DMS114 treated with DMSO at 0.1 percent for 48 hours (cell line): ENCODE measurements around the gene CNOT4.
"Not testable (repeated sequence)": the region's sequence is repeated elsewhere in the genome, so short reads cannot be mapped to it uniquely, and the experiment has no call there.

ENCODE experiments used
- DNase-seq: peaks from one replicate; lab custom pipeline; 2025; ENCODE audit not compliant: unreplicated experiment; lab: John Stamatoyannopoulos, UW

Gene CNOT4

DNA sequence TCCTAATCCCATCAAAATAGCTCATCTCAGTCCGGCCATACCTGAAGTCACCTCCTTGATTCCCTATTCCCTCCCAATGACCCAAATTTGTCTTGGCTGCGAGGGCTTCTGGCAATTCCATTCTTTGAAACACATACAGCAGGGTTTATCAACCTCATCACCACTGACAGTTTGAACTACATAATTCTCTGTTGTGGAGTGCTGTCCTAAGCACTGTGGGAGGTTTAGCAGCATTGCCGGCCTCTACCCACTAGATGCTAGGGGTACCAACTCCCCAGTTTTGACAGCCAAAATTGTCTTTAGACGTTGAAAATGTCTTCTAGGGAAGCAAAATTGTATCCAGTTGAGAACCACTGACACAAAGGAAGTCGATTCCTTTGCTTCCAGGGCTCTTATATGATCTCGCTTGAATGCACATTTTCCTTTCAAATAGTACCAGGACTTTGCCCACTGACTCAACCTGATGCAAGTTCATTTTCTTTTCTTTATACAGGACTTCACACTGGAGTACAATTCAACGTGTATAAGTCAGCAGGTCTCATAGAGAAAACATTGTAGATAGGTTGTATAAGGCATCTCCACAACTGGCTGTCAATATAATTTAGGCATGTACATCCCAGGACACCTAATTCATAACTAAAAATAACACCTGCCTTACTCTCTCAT lies 142.9 kb downstream of the CNOT4 start:
- no peak for DNase-seq

DNA sequence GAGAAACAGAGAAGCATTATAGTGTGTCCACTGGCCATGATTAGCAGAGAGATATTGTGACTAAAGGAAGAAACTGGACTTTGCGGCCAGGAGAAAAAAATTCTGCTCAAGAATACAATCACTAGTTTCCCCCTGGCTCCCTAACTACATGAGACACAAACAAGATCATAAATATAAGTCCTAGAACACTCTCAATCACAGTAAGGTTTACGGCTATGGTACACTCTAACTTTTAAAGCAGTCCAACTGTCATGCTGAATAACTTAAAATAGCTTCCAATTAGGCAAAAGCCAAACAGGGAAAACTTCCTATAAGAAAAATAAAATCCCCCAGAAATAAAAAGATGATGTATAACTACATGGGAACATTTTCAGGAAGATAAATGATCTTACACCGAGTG lies 144.2 kb downstream of the CNOT4 start:
- DNase-seq = no peak

GRCh38 chr7:135364206-135364605 lies 145.7 kb downstream of the CNOT4 start:
- no peak for DNase-seq

- DNase-seq = no peak
Measured at GRCh38 chr7:135362871-135363270, 147.0 kb downstream of the CNOT4 start.

DNA sequence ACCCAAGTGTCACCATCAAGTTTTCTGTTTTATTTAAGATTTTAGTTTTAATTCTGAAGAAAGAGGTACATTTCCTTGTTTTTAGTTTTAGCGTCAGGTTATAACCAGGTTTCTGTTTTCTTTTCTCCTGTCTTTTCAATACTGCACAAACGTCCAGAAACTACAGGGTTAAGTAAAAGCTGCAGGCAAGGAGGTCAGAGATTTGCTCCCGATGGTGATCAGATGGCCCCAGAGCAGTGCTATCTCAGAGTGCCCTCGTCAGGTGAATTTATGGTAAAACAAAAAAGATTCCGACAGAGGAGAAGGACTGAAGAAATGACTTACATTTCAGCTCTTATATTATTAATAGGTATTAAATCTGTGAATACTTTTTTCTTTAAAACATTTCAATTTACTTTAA lies 148.1 kb downstream of the CNOT4 start:
- DNase-seq = no peak

DNA sequence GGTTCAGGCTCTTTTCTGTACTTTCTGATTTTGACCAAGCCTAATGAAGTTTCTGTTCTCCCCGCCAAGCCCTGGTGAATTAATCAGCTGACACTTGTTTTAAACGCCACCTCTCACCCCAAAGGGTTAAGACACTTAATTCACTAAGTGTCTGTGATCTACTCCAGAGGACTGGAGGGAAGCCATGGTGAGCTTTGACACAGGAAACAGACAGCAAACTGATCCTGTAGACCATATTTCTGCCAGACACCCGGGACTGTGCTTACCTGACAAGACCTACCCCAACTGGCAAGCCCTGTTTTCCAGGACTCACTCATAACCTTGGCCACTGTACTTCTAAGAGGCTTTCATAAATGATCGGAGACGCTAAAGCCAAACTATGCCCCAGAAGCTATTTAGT lies 150.3 kb downstream of the CNOT4 start:
- DNase-seq = no peak

GRCh38 chr7:135355377-135356048 lies 154.4 kb downstream of the CNOT4 start:
- no peak for DNase-seq

DNA sequence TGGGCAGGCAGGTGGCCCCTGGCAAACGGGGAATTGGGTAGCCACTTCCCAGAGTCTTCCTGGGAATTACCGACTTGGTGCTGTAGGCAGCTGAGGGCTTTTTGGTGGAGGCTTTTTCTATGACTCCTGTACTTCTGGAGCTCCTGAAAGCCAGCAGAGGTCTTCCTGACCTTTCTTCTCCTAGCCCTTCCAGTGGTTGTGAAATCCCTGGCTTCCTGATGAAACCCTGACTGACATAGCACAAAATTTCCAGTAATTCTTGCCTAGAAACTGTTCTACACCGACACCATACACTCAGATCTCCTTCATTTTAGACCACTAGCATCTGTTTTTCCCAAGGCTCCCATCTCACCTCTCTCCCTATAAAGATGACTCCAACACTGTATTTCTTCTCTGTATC lies 156.1 kb downstream of the CNOT4 start:
- DNase-seq = no peak

GRCh38 chr7:135352285-135352684 lies 157.6 kb downstream of the CNOT4 start:
- no peak for DNase-seq

DNA sequence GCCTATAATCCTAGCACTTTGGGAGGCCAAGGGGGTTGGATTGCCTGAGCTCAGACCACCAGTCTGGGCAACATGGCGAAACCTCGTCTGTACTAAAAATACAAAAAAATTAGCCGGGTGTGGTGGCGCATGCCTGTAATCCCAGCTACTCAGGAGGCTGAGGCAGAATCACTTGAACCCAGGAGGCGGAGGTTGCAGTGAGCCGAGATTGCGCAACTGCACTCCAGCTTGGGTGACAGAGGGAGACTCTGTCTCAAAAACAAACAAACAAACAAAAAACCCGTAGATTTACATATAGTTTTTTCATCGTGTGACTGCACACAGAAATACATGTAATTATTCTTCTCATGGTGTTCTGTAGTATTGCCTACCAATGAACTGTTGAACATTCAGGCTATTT lies 158.8 kb downstream of the CNOT4 start:
- not testable (repeated sequence) for DNase-seq

DNA sequence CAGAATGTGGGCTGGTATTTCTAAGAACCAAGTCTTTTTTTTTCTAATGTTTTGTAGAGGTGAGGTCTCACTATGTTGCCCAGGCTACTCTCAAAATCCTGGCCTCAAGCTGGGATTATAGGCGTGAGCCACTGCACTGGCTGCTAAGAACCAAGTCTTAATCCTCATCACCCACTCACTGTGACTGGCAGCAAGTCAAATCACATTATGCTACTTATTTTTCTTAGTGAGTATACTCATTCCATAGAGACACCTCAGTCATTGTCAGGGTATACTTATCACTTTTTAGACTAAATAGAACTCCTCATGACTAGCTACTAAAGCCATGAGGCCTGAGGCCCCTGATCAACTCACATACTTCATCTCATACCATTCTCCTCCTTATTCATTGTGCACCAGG lies 160.2 kb downstream of the CNOT4 start:
- DNase-seq = no peak

- no peak for DNase-seq
Measured at GRCh38 chr7:135348493-135348892, 161.4 kb downstream of the CNOT4 start.

GRCh38 chr7:135343361-135343760 lies 166.5 kb downstream of the CNOT4 start:
- DNase-seq = no peak

- DNase-seq = no peak
Measured at GRCh38 chr7:135342887-135343286, 167.0 kb downstream of the CNOT4 start.

GRCh38 chr7:135341049-135341448 lies 168.9 kb downstream of the CNOT4 start:
- no peak for DNase-seq

GRCh38 chr7:135337977-135338550 lies 171.8 kb downstream of the CNOT4 start:
- DNase-seq = no peak

DNA sequence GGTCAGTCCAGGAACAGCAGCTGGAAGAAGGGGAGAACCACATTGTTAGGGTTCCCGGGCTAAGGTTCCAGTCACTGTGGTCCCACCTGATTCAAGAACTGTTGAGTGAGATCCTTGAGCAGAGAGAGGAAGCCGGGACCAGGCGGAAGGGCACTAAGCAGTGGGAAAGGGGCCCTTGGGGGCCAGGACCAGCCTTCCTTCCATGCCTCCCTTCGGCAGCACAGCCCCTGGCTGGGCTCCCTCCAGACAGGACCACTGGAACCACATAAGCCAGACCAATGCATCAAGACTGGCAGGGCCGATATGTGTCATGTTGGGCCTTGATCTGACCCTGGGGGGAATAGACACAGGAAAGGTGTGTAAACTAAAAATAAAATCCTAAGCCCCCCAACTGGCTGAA lies 172.4 kb downstream of the CNOT4 start:
- DNase-seq = no peak

DNA sequence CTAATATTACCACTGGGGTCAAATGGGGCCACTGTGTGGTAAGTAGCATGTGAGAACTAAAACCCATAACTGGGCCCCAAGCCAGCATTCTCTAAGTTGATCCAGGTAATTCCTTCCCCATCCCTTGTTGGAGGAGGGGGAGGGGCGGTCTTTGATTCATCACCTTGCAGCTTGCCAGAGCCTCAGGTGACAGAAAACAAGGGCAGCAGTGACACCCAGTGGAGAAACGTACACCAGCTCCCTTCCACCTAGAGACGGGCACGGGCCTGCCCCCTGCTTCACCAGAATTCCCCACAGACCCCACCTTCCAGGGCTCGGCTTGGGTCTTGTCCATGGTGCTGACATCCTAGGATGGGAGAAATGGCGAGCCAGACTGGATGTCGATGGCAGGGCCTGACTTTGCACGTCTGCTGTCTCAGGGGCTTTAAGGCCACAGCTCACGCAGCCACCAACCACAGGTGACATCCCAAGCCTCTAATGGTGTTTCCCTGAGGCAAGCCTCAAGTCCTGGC lies 174.2 kb downstream of the CNOT4 start:
- DNase-seq = no peak

- no peak for DNase-seq
Measured at GRCh38 chr7:135334830-135335543, 174.9 kb downstream of the CNOT4 start.

- no peak for DNase-seq
Measured at GRCh38 chr7:135333946-135334345, 176.0 kb downstream of the CNOT4 start.

GRCh38 chr7:135333200-135333599 lies 176.7 kb downstream of the CNOT4 start:
- no peak for DNase-seq

DNA sequence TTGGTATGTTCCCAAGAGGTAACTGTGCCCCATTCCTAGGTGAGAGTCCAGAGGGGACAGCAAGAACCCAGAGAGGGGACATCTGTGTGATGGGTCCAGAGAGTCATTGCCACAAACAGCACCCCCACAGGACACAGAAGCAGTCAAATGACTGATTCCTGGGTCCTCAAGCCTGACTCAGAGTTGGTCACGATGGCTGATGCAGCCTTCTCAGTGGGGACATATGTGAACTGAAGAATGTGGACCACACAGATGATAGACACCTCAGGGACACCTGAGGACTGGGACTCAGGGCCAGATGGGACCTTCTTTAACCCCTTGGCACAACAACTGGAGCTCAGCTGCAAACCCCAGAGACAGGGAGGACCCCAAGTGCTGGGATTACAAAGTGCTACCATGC lies 179.8 kb downstream of the CNOT4 start:
- no peak for DNase-seq
